ENCODE data around the gene BHLHE41. TPM values are rescaled to one million over a fixed set of nuclear protein-coding genes. Genes with fewer than 3 reads are reported as not detected.

The BHLHE41 gene
- polyA plus RNA-seq, 1 of the 3 experiments (the other 2 are of a cell fraction) = 16.1 TPM

GRCh38 chr12:26106347-26106746 is 18.5 kb downstream of the BHLHE41 start (continued):
- TF ChIP-seq USF2 (IDR thresholded peaks at IDR 0.05; ENCODE audit: borderline replicate concordance, low read depth, low read length) (no peak), TAF1 (IDR thresholded peaks at IDR 0.05; ENCODE audit: borderline replicate concordance, low read depth, low read length) (no peak), USF1 (IDR thresholded peaks at IDR 0.05; ENCODE audit: borderline replicate concordance, low read depth) (no peak), FOXM1 (IDR thresholded peaks at IDR 0.05; ENCODE audit: low read depth) (no peak), CTCF (IDR thresholded peaks at IDR 0.05) (no peak), SIN3A (IDR thresholded peaks at IDR 0.05; ENCODE audit: borderline replicate concordance, low read depth, low read length) (no peak)

GRCh38 chr12:26102953-26103352 is 21.9 kb downstream of the BHLHE41 start:
- 82% methylated on average over 5 of the region's 5 CpGs for WGBS (ENCODE audit: low lambda C conversion rate)
- Histone ChIP-seq H3F3A (replicated peaks; ENCODE audit: insufficient read depth) (no peaks in the 10 kb centered on the region), H3K4me2 (no peak overlapping the region), H4K20me1 (ENCODE audit: insufficient read depth) (no peaks in the 10 kb centered on the region), H3K27ac (ENCODE audit: low read depth in 2 of 2, low read length in 1 of 2) (no peak overlapping the region), H2AFZ (ENCODE audit: low read depth) (no peak overlapping the region), H3K4me3 (ENCODE audit: low read depth in 2 of 2, low read length in 1 of 2) (no peak overlapping the region), H3K79me2 (ENCODE audit: insufficient read depth) (no peaks in the 10 kb centered on the region), H3K27me3 (ENCODE audit: insufficient read depth) (no peaks in the 10 kb centered on the region), H3K36me3 (replicated peaks in 1 of 2; ENCODE audit: control insufficient read depth in 1 of 2, insufficient read depth in 2 of 2, low read length in 1 of 2) (no peaks in the 10 kb centered on the region), H3K9me2 (no peaks in the 10 kb centered on the region), H3K4me1 (ENCODE audit: control insufficient read depth in 1 of 2, insufficient read depth in 2 of 2, low read depth in 1 of 2, low read length in 1 of 2) (no peaks in the 10 kb centered on the region), H3K9me3 (no peaks in the 10 kb centered on the region), H3K9ac (no peak overlapping the region)
- ChIA-PET POLR2A (no interaction called here), CTCF (interaction anchor here (1.3 to 4.0 kb wide), 3 partner anchors 11 to 16 kb away, joined by 3 to 18 read pairs (median 5); no protein-coding TSS in a partner anchor)
- TF ChIP-seq MEF2A (IDR thresholded peaks at IDR 0.05; ENCODE audit: borderline replicate concordance, low read depth) = no peak
- no peak for TF ChIP-seq SIN3A (IDR thresholded peaks at IDR 0.05; ENCODE audit: borderline replicate concordance, low read depth, low read length)
- no peak for TF ChIP-seq GATA2 (CRISPR knock-in tag; IDR thresholded peaks at IDR 0.05)
- TF ChIP-seq REST (IDR thresholded peaks at IDR 0.05; ENCODE audit: low read depth, low read length) = no peak
- TF ChIP-seq RCOR1 (IDR thresholded peaks at IDR 0.05; ENCODE audit: low read length) = no peak
- no peak for TF ChIP-seq USF2 (IDR thresholded peaks at IDR 0.05; ENCODE audit: borderline replicate concordance, low read depth, low read length)
- no peak for TF ChIP-seq FOSL2 (IDR thresholded peaks at IDR 0.05; ENCODE audit: borderline replicate concordance, low read depth)
- TF ChIP-seq GABPA (IDR thresholded peaks at IDR 0.05; ENCODE audit: low read depth) = no peak
- TF ChIP-seq MAX (IDR thresholded peaks at IDR 0.05; ENCODE audit: low read depth) = no peak
- TF ChIP-seq NRF1 (IDR thresholded peaks at IDR 0.05; ENCODE audit: low read depth, low read length) = no peak
- no peak for DNase-seq
